Hippocampal formation (tissue), 2 donors: Measurements from ENCODE around the gene SHANK1.
A peak's percentile ranks its signal among the peaks of the same experiment; 100 is the strongest.

Experiments used
- DNase-seq, 2 donors: peaks; one replicate each; lab custom pipeline; 2025; lab: John Stamatoyannopoulos, UW

The SHANK1 gene

GRCh38 chr19:50659318-50660087 is 60.1 kb downstream of the SHANK1 start:
- DNase-seq, result no peak

- peak; percentile 65 to 79 for DNase-seq
These were observed 60.9 kb downstream of the SHANK1 start for GRCh38 chr19:50658441-50659317.

DNA sequence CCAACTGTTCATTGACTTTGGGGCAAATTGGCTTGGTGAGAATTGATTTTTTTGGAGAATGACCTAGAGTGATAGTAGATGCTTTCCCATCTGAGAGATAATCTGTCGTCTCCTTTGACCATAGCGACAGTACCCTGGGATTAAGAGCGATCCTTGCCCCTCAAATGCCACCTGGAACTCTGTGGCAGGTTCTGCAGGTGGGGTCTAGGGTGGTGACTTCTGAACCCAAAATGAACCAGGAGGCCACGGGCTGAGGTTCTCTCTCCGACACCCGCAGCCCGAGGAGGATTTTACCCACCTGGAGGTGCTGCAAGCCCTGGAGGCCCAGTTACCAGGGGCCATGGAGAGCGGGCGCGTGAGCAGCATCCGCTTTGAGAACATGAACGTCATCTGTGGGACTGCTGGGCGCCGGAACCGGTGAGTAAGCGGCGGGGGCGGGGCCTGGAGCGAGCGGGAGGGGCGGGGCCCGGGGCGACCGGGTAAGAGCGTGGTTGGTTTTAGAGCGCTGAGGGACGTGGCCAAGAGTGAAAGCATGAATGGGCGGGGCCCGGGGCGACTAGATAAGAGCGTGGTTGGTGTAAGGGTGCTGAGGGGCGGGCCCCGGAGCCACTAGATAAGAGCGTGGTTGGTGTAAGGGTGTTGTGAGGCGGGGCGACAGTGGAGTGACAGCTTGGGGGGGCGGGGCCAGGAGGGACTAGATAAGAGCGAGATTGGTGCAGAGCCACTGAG is 61.7 kb downstream of the SHANK1 start:
- peak; percentile 98 for DNase-seq

DNA sequence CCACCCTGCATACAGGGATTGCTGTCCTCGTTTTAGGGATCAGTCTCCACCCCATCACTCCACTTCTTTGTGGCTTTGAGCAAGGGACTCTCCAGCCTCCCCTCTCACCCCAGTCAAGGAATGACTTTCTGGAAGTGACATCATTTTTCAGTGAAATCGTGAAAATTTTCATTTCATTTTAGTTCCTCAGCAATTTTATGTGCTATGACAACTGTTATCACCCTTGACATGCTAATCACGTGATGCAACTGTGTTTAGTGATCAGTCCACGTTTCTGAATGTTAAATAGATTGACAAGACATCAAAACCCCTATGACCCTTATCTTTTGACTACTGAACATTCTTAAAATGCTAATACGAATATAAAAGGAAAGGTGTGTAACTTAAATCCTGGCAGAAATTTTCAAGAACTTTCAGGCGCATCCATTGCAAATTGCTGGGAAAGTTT is 62.4 kb downstream of the SHANK1 start:
- no peak for DNase-seq

- no peak for DNase-seq
These were observed 64.7 kb downstream of the SHANK1 start for GRCh38 chr19:50654882-50655281.

DNA sequence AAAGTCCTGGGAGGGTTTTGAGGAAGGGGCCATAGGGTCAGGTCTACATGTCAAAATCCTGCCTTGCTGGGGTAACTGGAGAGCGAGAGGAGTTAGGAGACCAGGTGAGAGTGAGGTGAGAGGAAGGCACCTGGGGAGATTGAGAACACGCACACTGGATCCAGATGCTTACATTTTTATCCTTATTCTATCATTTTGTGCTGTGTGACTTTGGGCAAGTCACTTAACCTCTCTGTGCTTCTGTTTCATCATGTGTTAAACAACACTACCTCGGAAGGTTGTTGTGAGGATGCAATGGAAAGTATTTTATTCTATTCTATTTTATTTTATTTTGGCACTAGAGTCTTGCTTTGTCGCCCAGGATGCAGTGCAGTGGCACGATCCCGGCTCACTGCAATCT is 66.9 kb downstream of the SHANK1 start:
- DNase-seq, result no peak

- no peak for DNase-seq
These were observed 68.4 kb downstream of the SHANK1 start for GRCh38 chr19:50651174-50651573.

DNA sequence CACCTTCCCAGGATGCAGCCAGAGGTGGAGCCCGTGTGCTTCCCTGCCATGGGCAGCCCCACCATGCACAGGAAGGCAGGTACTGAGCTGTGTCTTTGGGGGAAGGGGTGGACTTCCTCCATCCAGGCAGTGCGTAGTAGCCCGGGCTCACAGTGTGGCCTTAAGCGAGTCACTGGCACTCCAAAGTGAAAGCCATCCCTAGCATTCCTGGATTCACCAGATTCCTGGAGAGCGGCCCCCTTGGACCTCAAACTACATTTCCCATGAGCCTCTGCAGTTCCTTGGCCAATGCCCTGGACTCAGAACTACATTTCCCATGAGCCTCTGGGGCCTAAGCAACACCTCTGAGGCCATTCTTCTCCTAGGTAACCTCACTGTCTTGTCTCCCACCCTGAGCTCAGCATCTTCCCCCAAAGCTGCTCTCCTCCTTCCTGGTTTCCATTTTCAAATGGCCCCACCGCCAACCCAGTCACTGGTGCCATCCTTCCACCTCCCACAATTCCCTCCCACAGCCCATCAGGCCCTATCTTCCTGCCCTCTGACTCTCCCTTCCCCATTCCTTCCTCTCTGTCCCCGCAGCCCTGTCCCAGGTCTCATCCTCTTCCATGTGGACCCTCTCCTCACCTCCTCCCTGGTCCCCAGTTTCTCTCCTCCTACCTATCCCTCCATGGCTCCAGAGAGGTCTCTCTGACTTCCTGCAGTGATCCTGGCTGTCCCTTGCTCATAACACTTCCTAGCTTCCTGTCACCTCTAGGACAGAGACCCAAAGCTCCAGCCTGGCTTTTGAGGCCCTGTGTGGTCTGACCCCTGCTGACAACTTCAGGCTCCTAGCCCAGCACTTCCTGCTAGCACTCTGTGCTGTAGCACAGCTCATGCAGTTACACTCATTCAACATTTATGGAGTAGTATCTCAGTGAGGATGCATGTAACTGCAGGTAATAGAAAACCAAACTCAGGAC is 69.9 kb downstream of the SHANK1 start, which contains the start of gene C19orf81:
C19orf81 (plus strand) TSS at position 13 of the 959 bp plus-strand sequence; CDS start at position 13, 0 bp downstream.
- DNase-seq, result no peak

DNA sequence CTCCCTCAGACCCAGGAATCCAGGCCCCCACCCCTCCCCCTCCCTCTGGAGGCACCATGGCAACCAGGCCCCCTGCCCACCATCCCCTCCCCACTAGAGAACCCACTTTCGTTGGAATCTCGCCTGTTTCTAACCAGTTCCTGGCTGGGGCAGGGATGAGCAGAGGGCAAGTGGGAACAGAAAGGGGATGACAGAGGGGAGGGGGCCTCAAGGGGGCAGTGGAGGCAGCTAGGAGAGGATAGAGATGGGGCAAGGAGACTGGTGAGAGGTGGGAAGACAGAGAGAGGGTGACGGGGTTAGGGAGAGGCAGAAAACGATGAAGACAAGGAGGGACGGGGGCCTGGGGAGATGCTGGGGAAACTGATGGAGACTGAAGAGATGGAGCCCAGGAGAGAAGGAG is 70.9 kb downstream of the SHANK1 start:
- no peak for DNase-seq

DNA sequence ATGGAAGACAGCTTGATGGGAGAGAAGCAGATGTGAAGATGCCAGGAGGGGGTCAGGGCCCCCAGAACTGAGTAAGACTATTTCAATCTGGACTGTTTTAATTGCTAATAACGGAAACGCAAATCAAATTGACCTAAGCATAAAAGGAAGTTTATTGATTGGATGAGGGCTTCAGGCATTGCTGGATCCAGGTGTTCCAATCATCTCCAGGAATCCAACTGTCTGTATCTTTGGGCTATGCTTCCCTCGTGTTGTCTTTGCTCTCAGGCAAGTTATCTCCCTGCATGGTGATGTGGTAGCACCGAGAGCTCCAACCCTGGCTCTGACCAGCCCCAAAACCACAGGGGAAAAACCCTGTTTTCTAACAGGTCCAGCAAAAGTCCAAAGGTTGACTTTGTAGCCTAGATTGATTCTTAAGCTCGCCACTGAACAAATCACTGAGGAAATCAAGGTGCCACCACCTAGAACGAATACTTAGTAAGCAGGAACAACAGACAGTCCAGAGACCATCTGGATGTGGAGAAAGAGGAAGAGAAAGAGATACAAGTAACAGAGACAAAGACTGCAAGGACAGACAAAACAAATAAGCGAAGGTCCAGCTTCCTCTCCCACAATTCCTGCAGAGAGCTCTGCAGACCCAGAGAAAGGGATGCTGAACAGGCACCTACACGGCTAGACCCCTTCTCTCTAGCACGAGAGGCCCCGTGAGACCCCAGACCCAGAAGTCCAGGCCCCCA is 71.6 kb downstream of the SHANK1 start:
- DNase-seq, result no peak

DNA sequence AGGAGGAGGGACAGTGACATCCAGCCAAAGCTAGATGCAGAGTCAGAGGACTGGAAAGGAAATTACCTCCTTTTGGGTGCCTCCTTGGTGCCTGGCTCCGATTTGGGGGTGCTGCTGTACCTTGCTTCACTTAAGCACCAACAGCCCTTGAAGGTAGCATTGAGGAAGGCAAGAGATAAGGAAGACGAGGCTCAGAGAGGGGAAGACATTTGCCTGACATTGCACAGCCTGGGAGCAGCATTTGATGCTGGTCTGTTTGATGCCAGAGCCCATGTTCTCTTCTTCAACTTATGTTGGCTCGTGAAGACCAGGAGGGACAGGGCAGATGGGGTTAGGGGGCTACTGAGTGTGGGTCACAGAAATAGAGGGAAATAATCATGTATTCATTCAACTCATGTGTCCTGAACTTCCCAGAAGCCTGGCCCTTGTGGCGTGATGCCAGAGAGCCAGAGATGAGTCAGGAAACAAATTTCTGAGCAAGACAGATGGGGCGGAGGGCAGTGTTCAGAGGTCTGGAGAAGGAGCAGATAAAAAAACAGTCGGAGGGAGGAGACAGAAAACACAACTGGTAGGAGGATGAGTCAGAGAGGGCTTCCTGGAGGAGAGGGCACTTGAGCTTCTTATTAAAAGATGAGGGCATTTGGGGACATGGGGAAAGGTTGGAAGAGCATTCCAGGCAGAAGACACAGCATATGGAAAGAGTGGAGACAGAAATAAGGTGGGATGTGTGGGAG is 73.4 kb downstream of the SHANK1 start:
- DNase-seq, result no peak

- DNase-seq, result no peak
These were observed 74.5 kb downstream of the SHANK1 start for GRCh38 chr19:50645107-50645506.

DNA sequence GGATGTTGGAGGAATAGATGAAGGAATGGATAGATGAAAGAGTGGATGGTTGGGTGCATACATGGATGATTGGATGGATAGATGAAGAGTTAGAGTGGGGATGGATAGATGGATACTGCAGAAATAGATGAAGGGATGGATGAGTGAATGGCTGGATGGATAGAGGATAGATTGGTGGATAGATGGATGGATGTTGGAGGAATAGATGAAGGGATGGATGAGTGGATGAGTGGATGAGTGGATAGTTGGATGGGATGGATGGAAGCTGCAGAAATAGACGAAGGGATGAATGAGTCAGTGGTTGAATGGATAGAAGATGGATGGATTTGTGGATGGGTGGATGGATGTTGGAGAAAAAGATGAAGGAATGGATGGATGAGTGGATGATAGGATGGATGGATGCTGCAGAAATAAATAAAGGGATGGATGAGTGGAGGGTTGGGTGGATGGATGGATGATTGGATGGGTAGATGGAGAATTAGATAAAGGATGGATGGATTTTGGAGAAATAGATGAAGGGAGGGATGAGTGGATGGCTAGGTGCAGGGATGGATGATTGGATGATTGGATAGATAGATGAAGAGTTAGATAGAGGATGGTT is 75.2 kb downstream of the SHANK1 start:
- DNase-seq, result no peak

GRCh38 chr19:50640368-50640767 is 79.2 kb downstream of the SHANK1 start:
- no peak for DNase-seq

- peak; percentile 45 to 65 for DNase-seq
These were observed 80.2 kb downstream of the SHANK1 start, which contains the start of gene SYT3 for GRCh38 chr19:50639121-50640112. TSS of gene SYT3 (minus strand) at chr19:50639881. CDS start at chr19:50637411, 2,470 bp downstream.

DNA sequence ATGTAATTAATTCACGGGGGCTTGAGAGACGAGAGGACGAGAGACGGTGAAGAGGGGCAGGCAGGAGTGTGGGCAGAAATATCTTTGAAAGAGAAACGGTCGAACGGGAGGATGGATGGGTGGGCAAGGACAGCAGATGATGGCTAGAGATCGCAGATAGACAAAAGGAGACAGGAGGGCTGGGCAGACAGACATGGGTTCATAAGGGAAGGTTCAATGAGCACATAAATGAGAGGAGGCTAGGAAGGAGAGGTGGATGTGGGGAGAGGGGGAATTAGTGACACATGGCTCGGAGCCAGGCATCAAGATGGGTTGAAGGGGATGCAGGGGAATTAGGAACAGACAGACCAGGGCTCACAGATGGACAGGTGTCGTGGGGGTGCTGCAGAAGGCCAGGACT is 81.0 kb downstream of the SHANK1 start:
- DNase-seq, result no peak

DNA sequence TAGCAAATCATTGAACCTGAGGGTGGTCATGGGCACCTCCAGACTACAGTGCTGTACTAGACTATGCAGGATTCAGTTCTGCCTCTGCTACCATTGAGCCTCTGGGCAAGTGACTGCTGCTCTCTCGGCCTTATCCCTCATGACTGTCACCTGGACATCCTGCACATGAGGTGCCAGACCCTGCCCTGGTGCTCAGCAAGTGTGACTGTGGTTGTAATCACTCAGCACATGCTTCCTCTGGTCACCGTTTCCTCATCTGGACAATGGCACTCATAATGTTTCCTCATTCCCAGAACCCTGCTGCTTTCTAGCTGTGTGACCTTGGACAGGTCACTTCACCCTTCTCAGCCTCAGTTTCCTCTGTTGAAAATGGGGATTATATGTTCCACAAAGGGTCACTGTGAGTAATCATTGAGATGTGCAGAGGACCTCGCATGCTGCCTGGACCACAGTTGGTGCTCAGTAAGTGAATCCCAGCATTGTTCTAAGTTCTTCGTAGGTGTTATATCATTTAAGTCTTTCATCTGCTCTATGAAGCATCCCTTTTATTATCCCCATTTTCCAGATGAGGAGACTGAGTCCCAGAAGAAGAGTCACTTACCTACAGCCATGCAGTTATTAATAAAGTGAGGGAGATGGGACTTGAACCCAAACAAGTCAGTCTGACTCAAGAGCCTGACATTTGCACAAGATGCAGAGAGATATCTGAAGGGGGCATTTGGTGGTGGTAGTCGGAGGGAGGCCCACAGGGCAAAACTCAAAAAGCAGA is 83.1 kb downstream of the SHANK1 start:
- no peak for DNase-seq
